ENCODE results near the gene LRRC70. TPM values are rescaled to one million over a fixed set of nuclear protein-coding genes. Genes with fewer than 3 reads are reported as not detected.
"Not testable (repeated sequence)": the region's sequence is repeated elsewhere in the genome, so short reads cannot be mapped to it uniquely, and the experiment has no call there.

Gene LRRC70, protein sequence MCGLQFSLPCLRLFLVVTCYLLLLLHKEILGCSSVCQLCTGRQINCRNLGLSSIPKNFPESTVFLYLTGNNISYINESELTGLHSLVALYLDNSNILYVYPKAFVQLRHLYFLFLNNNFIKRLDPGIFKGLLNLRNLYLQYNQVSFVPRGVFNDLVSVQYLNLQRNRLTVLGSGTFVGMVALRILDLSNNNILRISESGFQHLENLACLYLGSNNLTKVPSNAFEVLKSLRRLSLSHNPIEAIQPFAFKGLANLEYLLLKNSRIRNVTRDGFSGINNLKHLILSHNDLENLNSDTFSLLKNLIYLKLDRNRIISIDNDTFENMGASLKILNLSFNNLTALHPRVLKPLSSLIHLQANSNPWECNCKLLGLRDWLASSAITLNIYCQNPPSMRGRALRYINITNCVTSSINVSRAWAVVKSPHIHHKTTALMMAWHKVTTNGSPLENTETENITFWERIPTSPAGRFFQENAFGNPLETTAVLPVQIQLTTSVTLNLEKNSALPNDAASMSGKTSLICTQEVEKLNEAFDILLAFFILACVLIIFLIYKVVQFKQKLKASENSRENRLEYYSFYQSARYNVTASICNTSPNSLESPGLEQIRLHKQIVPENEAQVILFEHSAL
- 0.12 and 0.59 TPM in 2 replicates for total RNA-seq (2014; rRNA removed; shearing (Covaris generic))

DNA sequence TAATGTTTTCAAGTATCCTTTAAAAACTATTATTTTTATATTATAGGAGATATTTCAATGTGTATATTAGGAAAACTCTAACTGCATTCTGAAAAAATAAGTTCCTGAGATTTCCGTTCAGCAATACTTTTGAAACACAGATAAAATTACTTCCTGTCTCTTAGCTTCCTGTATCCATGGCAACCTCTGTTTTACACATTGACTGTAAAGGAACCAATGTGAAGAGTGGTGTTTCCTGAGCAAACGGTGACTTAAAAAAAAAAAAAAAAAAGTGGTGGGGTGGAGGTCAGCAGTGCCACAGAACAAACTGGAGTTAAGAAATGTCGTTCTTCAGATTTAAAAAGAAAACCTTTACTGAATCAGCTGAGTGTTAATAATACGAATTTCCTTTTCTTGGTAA is at the start of gene LRRC70:
TSS of gene LRRC70 (plus strand) at position 280 of the 400 bp plus-strand sequence. CDS start 620 bp downstream, outside the sequence.
- DNase-seq (ENCODE audit: low read depth): peak; percentile 8

DNA sequence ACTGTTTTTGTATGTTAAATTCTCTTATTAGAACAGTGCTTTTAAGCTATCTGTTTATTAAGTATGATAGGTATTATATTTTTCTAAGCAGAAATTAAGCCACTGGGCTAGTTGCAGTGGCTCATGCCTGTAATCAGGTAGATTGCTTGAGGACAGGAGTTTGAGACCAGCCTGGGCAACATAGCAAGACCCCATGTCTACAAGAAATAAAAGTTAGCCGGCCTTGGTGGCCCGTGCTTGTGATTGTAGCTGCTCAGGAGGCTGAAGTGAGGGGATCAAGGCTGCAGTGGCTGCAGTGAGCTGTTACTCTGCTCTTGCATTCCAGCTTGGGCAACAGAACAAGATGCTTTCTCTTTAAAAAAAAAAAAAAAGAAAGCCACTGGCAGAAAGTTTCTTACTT is 45.0 kb upstream of the LRRC70 start:
- DNase-seq (ENCODE audit: low read depth): no peak

DNA sequence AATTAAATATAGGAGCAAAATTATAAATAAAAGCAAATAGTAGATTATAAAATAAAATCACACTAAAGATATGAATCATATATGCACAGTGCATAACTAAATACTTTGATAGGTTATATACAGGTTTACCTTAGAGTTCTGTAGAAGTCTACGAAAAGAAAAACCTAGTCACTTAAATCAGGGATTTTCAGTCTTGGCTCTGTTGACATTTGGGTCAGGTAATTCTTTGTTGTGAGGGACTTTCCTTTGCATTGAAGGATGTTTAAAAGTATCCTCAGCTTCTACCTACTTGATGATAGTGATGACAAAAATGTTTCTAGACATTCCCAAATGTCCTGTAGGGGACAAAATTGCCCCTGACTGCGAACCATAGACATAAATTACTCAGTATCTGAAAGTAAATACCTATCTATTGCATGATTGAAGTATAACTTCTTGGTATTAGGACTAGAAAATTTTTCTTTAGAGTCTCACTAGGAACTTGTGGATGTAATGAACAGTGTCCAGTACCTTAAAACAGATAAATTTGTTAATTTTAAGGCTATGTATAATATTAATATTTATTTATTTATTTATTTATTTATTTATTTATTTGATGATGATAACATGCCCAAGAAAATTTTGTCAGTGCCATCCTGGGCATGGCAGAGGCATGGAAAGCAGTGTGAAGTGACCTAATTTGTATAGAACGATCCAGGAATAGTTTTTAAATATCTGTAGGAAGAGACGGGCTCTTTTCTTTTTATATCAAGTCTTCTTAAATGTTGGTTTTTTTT is 44.0 kb upstream of the LRRC70 start:
- no peak for DNase-seq (ENCODE audit: low read depth)

DNA sequence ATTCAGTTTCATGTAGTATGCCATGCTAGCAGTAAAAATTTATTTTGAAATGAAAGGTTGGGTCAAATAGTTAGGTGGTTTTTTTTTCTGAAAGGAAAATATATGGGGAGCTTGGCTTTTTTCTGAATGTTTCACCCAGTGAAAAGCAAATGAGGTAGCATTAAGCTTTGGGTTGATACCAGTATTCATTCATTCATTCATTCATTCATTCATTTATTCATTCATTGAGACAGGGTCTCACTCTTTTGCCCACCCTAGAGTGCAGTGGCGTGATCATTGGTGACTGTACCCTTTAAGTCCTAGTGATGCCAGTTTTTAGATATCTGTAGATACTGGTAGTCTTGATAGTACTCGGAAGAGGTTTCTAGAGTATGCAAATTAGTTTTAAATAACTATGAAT is 42.4 kb upstream of the LRRC70 start:
- no peak for DNase-seq (ENCODE audit: low read depth)

DNA sequence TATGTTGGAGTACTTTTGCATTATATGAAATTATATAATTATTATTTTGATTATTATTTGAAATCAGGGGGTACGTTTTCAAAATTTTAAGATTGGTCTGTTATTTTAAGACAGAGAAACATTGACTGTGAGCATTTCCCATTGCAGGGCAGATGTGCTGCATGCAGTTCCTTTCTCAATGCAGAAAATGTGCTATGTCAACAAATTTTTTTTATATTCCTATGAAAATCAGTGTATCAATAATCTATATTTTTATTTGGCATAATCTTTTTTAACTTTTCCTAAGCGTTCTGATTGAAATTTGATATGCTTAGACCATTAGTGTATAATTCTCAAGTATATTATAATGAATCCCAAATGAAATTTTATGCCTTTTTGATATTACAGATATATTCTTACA is 41.8 kb upstream of the LRRC70 start:
- DNase-seq (ENCODE audit: low read depth): no peak

DNA sequence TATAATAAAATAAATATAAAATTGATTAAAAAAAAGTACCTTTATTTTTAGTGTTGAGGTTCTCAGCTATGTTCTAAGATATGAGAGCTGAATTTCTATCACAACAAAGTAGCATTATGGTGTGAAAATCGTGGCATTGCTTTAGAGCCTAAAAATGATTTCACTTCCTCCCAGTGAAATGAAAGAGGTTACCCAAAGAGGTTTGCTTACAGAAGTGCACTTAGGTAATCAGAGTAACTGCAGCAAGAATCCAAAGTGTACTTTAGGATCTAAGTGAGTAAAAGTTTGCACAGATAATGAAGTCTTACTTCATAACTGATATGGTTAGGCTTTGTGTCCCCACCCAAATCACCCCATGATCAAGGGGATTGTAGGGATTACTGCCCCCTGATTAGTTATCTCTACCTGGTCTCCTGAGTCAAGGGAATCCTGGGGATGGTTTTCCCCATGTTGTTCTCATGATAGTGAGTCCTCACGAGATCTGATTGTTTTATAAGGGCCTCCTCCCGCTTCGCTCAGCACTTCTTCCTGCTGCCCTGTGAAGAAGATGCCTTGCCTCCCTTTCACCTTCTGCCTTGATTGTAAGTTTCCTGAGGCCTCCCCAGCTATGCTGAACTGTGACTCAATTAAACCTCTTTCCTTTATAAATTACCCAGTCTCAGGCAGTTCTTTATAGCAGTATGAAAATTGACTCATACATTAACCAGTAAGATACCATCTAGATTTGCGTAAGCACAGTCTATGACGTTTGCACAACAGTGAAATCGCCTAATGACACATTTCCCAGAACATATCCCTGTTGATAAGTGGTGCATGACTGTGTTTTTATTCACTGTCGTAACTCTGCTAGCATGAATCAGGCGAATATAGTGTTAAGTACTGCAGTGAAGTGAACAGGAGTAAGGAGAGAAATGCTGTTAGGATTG is 40.3 kb upstream of the LRRC70 start:
- peak; percentile 47 for DNase-seq (ENCODE audit: low read depth)

DNA sequence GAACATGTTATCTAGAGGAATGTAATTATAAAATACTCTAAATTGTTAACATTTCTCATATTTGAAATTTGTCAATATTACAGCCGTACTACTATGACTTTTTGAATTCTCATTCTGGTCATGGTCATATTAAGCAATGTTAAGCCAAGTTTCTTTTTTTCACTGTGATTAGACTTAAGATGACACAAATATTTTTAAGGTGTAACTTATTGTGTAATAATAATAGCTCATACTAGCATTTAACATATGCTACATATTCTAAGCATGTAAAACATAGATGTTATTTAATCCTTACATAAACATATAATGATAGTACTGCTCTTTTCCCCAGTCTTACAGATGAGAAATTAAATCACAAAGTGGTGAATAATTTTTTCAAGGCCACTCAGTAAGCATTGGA is 35.9 kb upstream of the LRRC70 start:
- DNase-seq (ENCODE audit: low read depth): no peak

DNA sequence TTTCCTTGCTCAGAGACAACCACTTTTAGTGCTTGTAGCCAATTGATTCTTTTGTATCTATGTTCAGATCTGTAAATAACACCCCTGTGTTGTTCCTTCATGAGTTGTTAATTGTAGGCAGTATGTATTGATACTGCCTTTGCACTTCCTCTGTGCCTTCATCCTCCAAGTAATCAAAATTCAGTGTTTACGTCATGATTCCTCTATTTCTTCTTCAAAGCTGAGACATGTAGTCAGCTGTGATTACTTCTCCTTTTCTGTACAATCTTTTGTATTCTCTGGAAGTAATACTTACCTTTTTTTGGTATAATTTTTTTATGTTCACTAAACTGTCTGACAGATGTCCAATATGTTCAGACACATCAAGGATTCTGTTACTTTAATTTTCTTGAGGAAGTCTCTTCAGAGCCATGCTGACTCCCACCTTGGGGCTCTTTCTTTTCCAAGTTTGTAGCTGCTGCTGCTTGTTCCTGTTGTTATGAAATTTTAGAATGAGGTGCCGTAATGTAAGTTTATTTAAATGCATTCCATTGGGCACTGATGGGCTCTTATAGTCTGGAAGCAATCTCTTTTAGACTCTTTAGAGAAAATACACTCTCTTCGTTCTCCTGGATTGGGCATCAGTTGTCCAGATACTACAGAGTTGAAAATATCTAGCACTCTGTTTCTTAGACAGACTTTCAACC is 30.5 kb upstream of the LRRC70 start:
- DNase-seq (ENCODE audit: low read depth): no peak

DNA sequence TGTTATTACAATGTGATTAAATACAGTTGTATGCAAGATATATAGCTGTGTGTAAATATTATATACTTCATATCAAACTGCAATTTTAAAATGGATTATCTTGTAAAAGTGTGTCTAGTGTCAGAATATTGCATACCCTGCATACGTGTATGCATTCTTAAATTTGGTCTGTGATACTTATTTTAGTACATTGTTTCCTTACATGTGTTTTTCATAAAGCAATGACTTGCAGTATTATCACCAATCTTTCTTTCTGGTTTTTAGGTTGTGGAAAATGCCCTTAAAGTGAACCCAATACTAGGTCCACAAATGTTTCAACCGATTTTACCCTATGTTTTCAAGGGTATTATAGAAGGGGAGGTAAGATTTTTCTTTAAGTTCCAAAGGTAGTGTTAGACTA is 28.5 kb upstream of the LRRC70 start:
- DNase-seq (ENCODE audit: low read depth): no peak

DNA sequence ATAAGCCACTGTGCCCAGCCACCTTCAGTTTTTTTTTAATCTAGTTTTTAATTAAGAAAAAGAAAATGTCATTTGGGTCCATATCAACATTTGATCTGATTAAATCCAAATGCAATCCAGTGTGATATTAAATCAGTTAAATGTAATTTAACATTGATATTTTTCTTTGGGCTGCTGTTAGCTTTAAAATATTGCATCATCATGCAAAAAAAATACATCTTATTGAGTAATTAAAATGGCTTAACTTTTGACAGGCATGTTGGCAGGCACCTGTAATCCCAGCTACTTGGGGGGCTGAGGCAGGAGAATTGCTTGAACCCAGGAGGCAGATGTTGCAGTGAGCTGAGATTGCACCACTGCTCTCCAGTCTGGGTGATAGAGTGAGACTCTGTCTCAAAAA is 22.7 kb upstream of the LRRC70 start:
- no peak for DNase-seq (ENCODE audit: low read depth)

DNA sequence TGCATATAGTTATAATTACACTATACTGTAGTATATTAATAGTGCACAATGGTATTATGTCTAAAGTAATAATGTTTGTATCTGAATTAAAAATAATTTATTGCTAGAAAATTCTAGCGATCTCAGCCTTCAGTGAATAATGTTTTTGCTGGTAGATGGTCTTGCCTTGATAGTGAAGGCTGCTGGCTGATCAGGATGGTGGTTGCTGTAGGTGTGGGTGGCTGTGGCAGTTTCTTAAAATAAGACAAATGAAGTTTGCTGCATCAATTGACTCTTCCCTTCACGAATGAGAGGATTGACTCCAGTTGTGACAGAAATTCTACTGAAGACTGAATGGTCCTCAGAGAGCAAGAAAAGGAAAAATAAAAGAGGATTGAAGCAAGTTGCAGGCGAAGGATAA is 19.7 kb upstream of the LRRC70 start:
- DNase-seq (ENCODE audit: low read depth): no peak

DNA sequence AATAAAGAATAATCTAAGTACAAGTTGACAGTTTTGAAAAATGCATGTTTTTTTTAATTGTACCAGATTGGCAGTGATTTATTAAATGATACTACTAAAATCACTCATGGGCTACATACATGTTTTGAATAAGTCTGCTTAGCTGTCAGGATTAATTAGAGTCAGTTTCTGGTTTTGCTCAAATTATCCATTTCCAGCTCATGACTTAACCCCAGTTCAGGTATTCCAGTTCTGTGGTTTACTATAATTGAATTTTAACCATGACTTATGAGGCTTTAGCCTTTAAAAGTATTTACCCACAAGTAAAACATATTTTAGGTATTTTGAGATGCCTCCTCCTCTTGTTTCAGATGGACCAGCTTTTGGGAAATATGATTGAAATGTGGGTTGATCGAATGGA is 17.8 kb upstream of the LRRC70 start:
- no peak for DNase-seq (ENCODE audit: low read depth)

DNA sequence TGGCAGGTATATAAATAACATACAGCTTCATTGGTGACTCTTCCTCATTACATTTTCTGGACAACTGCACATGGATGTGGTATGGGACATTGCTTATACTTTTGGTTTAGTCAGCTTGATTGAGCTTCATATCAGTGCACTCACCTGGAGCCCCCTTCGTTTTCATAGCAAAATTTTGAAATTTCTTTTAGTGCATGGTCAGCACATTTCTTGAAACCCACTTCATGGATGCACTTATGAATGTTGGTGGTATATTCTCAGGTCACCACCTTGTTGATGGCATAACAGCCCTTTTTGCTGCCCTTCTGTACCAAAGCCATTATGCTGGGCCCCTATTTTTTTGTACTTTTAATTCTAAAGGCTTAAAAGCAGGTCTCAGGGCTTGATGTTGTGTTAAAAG is 16.7 kb upstream of the LRRC70 start:
- DNase-seq (ENCODE audit: low read depth): no peak

DNA sequence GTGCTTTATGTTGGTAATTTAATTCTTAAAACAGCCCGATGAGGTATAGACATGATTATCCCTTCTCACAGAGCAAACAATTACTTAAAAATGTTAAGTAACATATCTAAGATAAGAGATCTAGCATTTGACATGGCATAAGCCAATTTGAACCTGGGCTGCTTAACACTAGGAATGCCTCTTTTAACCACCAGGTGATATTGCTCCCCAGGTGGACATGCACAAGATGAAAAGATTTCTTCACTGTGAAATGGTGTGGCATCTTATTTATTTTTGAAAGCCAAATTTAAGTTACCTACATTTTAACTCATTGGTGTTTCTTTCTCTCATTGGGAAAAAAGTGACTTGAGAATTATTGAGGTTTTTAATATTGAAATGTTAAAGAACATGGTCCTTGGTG is 15.8 kb upstream of the LRRC70 start:
- DNase-seq (ENCODE audit: low read depth): no peak

DNA sequence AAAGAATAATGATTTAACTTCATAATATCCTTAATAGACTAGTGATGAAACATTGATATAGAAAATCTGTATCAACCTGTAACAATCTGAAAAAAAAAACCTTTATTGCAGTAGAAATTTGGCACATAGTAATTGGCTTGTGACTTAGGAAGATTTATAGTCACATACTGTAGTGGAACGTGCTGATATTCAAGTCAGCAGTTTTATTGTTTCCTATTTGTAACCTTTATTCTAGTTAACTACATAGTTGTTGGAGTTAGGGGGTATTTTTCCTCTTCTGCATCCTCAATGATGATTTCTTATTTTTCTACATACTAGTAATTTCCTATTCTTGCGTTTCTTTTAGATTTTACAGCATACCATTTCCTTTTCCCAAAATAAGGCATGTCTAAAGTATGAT is 14.5 kb upstream of the LRRC70 start:
- no peak for DNase-seq (ENCODE audit: low read depth)

DNA sequence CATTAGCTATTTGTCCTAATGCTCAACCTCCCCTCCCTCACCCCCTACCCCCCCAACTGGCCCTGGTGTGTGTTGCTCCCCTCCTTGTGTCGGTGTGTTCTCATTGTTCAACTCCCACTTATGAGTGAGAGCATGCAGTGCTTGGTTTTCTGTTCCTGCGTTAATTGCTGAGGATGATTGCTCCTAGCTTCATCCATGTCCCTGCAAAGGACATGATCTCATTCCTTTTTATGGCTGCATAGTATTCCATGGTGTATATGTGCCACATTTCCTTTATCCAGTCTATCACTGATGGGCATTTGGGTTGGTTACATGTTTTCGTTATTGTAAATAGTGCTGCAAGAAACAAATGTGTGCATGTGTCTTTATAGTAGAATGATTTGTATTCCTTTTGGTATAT is 12.9 kb upstream of the LRRC70 start:
- DNase-seq (ENCODE audit: low read depth): not testable (repeated sequence)

DNA sequence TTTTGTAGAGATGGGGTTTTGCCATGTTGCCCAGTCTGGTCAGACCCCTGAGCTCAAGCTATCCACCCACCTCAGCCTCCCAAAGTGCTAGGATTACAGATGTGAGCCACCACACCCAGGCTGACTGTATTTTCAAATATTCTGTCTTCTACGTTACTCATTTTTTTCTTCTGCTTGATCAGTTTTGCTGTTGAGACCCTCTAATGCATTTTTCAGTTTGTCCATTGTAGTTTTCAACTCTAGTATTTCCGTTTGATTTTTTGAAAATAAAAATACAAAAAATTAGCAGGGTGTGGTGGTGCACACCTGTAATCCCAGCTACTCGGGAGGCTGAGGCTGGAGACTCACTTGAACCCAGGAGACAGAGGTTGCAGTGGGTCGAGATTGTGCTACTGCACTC is 10.5 kb upstream of the LRRC70 start:
- DNase-seq (ENCODE audit: low read depth): no peak

DNA sequence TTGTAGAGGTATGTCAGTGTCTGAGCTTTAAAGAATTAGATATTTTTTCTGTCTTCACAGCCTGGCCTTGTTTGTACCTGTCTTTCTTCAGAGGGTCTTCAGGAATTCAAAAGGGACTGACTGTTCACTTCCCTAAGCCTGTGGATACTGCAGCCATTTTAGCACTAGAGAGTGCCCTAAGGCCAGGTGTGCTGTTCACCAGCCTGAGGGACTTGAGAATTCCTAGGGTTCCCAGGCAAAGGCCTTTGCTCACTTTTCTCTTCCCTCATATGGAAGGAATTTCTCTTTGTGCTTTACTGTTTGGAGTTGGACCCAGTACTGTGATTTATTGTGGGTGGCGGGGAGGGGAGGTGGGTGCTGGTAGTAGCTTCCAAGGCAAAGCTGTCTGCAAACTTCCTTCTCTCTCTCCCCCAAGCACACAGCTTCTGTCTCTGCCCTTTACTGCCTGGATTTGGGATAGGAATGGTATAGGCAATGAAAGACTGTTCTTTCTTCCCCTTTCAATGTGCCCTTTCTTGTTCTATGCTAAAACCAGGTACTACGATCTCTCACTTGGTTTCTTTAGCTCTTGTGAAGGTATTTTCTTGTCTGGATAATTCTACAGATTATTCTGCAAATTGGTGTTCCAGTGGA is 9.7 kb upstream of the LRRC70 start:
- DNase-seq (ENCODE audit: low read depth): no peak

DNA sequence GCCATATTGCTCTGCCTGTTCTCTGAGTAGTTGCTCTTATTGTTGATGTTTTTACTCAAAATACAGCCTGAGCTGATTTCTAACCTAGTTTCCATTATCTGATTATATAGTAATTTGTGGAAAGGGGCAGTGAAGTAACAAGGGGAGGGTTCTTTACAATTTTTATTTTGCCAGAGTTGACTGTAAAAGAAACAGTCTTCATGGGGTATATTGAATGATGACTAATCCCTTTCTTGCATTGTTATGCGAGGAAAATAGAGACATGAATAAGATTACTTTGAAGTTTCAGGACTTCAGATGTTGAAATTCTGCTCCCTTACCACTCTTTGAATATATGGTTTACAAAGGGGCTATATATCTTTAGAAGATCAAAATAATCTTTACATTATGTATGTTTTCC is 9.1 kb upstream of the LRRC70 start:
- no peak for DNase-seq (ENCODE audit: low read depth)

DNA sequence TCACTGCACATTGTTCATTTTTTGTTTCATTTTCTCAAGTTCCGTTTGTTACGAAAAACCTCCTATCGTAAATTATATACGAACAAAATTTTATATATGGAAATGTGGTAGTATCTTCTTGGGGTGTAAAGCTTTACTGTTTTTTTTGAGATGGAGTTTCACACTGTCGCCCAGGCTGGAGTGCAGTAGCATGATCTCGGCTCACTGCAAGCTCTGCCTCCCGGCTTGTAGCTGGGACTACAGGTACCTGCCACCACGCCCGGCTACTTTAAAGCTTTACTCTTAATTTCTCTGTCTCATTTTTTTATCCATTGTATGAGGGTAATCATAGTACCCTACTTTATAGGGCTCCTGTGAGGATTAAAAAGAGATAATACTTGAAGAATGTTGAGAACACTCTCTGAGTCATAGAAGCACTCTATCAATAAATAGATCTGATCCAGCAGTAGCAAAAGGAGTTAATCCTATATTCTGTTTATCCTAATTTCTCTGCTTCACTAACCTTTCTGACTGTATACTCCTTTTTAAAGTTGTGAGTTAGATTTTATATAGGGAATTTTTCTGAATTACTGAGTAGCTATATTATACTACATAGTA is 5.6 kb upstream of the LRRC70 start:
- no peak for DNase-seq (ENCODE audit: low read depth)

Data from RPMI7951 (cell line).